ENCODE results near the gene CTXN1.

DNA sequence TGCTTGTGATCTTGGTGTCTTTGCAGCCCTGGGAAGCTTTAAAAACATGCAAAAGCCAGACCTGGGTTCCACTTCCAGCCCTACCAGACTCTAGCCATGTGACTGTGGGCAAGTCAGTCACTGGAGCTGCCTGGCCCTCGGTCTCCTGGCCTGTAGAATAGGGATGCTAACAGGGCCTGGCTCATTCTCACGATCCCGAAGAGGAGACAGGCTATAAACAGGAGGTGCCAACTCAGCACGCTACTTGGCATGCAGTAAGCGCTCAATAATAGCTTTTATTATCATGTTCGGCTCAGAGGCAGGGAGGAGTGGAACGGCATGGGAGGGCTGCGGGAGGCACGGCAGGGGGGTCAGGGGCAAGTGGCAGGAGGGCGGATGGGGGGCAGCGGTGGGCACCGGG, 1.7 kb downstream of the CTXN1 start:
- TF ChIP-seq, protein P1, sequence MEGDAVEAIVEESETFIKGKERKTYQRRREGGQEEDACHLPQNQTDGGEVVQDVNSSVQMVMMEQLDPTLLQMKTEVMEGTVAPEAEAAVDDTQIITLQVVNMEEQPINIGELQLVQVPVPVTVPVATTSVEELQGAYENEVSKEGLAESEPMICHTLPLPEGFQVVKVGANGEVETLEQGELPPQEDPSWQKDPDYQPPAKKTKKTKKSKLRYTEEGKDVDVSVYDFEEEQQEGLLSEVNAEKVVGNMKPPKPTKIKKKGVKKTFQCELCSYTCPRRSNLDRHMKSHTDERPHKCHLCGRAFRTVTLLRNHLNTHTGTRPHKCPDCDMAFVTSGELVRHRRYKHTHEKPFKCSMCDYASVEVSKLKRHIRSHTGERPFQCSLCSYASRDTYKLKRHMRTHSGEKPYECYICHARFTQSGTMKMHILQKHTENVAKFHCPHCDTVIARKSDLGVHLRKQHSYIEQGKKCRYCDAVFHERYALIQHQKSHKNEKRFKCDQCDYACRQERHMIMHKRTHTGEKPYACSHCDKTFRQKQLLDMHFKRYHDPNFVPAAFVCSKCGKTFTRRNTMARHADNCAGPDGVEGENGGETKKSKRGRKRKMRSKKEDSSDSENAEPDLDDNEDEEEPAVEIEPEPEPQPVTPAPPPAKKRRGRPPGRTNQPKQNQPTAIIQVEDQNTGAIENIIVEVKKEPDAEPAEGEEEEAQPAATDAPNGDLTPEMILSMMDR (IDR thresholded peaks at IDR 0.05; ENCODE audit: low read depth, low read length), result no peak
- no peak for TF ChIP-seq EZH2phosphoT487 (IDR thresholded peaks at IDR 0.05; ENCODE audit: low read depth)

All from OCI-LY3 (cell line).